Ovary (tissue), 3 donors: ENCODE data around the gene CNMD.

Source experiments
- POLR2A ChIP-seq: fragments of 450-650 bp; IDR thresholded peaks from one replicate; pipeline ENCODE4 v1.6.1; 2017; ENCODE audit warnings: antibody characterized with exemption, mild to moderate bottlenecking, moderate library complexity
- TF ChIP-seq, protein P1 (sequence below), 3 donors: fragments of 450-650 bp in 2 of 3; fragments of 200-600 bp in 1 of 3; IDR thresholded peaks; one replicate each; pipeline versions ENCODE4 v1.5.1 to v1.8.0; 2016 to 2022; ENCODE audit warnings: antibody characterized with exemption in 3 of 3, mild to moderate bottlenecking in 1 of 3
- donor health status: DM: no; HTN: no; CAD: no.

DNA sequence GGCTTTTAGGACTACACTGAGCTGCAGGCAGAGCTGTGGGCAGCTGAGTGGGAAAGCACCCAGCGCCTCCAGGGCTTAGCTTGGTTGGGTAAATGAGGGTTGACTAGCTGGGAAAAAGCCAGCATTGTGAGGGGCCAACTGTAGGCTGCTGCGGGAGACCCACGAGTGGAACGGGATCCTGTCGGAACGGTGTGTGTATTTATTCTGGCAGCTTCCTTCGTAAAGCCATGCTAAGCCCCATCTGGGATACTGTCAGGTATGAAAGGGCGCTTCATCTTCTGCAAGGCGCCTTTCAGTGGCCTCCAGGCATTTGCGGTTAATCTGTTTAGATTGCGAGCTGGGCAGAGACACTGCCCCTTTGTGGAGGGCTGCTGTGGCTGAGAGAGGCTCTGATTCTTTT, 39.5 kb upstream of the CNMD start:
- TF ChIP-seq, protein P1, sequence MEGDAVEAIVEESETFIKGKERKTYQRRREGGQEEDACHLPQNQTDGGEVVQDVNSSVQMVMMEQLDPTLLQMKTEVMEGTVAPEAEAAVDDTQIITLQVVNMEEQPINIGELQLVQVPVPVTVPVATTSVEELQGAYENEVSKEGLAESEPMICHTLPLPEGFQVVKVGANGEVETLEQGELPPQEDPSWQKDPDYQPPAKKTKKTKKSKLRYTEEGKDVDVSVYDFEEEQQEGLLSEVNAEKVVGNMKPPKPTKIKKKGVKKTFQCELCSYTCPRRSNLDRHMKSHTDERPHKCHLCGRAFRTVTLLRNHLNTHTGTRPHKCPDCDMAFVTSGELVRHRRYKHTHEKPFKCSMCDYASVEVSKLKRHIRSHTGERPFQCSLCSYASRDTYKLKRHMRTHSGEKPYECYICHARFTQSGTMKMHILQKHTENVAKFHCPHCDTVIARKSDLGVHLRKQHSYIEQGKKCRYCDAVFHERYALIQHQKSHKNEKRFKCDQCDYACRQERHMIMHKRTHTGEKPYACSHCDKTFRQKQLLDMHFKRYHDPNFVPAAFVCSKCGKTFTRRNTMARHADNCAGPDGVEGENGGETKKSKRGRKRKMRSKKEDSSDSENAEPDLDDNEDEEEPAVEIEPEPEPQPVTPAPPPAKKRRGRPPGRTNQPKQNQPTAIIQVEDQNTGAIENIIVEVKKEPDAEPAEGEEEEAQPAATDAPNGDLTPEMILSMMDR (IDR thresholded peaks at IDR 0.05), result no peak
- TF ChIP-seq POLR2A, result no peak
